ENCODE data around the gene TPCN2. TPM values are rescaled to one million over a fixed set of nuclear protein-coding genes. Genes with fewer than 3 reads are reported as not detected.

Gene TPCN2
- total and polyA plus RNA-seq, 7 experiments from 2014 or later, result 3.3 to 29.4 (median 21.2) TPM

DNA sequence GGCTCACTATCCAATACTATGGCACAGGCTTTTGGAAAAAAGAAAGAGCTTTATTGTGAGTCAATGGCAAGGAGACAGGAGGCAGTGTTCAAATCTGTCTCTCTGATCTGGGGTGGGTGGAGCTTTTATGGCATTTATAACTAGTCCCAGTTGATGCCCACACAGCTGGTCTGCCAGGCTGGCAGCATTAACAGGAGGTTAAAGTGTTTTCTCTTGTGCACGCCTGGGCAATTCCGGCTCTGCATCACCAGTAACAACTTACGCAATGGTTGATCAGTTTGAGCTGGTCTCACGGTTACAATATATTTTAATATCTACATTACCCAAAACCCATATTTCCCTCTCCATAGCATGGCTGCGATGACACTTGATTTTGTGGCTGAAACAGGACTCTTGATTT, 91.9 kb downstream of the TPCN2 start:
- peaks cover 0 to 5% (median 0%) of the 10 kb centered on the region in 3 experiments for H3K9me3 ChIP-seq (ENCODE audit: control insufficient read depth in 2 of 3, low read length in 3 of 3)
- H3K36me3 ChIP-seq (ENCODE audit: control insufficient read depth in 2 of 3, insufficient read depth in 3 of 3, low read length in 3 of 3), result no peaks in the 10 kb centered on the region
- intact Hi-C loops (cut with micrococcal nuclease), result no loop called here
- ATAC-seq, result no peak
- Mint-ChIP-seq H3K4me1 (peaks cover 2 to 13% (median 10%) of the 10 kb centered on the region in 7 donors), H3K27me3 (peaks cover 0 to 8% (median 0%) of the 10 kb centered on the region in 5 donors), H3K27ac (no peak overlapping the region), H3K36me3 (peaks cover 0 to 11% (median 3%) of the 10 kb centered on the region in 5 donors), H3K4me3 (no peak overlapping the region), H3K9me3 (peaks cover 0 to 16% (median 3%) of the 10 kb centered on the region in 11 donors)
- ChIA-PET CTCF (interaction anchor here (0.6 kb wide), 1 partner anchor 13 kb away, joined by 3 read pairs; no protein-coding TSS in a partner anchor), POLR2A (no interaction called here)
- peaks cover 0 to 9% of the 10 kb centered on the region in 2 donors for H3K4me1 ChIP-seq (ENCODE audit: control insufficient read depth in 2 of 2, insufficient read depth in 2 of 2, low read length in 2 of 2)
- no peak overlapping the region for H3K4me3 ChIP-seq (ENCODE audit: low read length)
- no peak overlapping the region for H3K27ac ChIP-seq (ENCODE audit: low read depth, low read length)
- no peaks in the 10 kb centered on the region for H3K27me3 ChIP-seq (ENCODE audit: control insufficient read depth in 2 of 2, insufficient read depth in 2 of 2, low read length in 2 of 2)
- no peak for DNase-seq

DNA sequence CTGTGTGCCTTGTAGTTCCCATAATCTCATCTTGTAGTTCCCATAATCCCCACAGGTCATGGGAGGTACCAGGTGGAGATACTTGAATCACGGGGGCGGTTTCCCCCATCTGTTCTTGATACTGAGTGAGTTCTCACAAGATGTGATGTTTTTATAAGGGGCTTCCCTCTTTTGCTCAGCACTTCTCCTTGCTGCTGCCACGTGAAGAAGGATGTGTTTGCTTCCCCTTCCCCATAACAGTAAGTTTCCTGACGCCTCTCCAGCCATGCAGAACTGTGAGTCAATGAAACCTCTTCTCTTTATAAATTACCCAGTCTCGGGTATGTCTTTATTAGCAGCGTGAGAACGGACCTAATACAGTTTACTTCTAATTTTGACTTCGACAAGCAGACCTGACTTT, 93.0 kb downstream of the TPCN2 start:
- intact Hi-C loops (cut with micrococcal nuclease), result no loop called here
- H3K27ac Mint-ChIP-seq, result no peak overlapping the region
- POLR2A ChIA-PET, result no interaction called here
- Histone ChIP-seq H3K36me3 (ENCODE audit: control insufficient read depth in 2 of 3, insufficient read depth in 3 of 3, low read length in 3 of 3) (no peaks in the 10 kb centered on the region), H3K4me1 (ENCODE audit: control insufficient read depth in 2 of 2, insufficient read depth in 2 of 2, low read length in 2 of 2) (peaks cover 0 to 9% of the 10 kb centered on the region in 2 donors), H3K4me3 (ENCODE audit: low read length) (no peak overlapping the region), H3K9me3 (ENCODE audit: control insufficient read depth in 2 of 3, low read length in 3 of 3) (peaks cover 0 to 16% (median 0%) of the 10 kb centered on the region in 3 experiments), H3K27ac (ENCODE audit: low read depth, low read length) (no peak overlapping the region), H3K27me3 (ENCODE audit: control insufficient read depth in 2 of 2, insufficient read depth in 2 of 2, low read length in 2 of 2) (no peaks in the 10 kb centered on the region)
- peaks cover 0 to 8% (median 0%) of the 10 kb centered on the region in 5 donors for H3K27me3 Mint-ChIP-seq
- H3K4me3 Mint-ChIP-seq, result no peak overlapping the region
- H3K4me1 Mint-ChIP-seq, result peaks cover 0 to 10% (median 6%) of the 10 kb centered on the region in 7 donors
- H3K36me3 Mint-ChIP-seq, result peaks cover 0 to 19% (median 9%) of the 10 kb centered on the region in 5 donors
- CTCF ChIA-PET, result no interaction called here
- ATAC-seq, result peak; percentile 27
- H3K9me3 Mint-ChIP-seq, result peaks cover 5 to 23% (median 14%) of the 10 kb centered on the region in 11 donors
- no peak for DNase-seq

DNA sequence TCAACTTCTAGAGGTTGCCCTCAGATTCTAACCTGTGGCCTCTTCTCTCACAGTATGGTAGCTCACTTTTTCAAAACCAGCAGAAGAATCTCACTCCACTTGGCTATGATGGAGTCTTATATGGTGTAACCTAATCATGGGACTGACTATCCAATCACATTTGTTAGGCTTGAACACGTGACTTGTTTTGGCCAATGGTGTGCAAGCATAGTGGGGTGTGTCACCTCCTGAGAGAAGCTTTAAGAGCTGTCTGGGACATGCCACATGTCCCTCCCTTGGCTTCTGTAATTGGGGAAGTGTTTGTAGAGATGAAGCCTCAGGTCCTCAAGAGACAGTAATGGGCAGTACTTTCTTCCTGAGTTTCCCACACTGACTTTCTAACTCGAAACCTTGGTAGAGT, 94.2 kb downstream of the TPCN2 start:
- H3K27me3 Mint-ChIP-seq, result peaks cover 0 to 8% (median 0%) of the 10 kb centered on the region in 5 donors
- CTCF ChIA-PET, result no interaction called here
- peaks cover 0 to 23% (median 0%) of the 10 kb centered on the region in 3 experiments for H3K9me3 ChIP-seq (ENCODE audit: control insufficient read depth in 2 of 3, low read length in 3 of 3)
- peaks cover 0 to 20% (median 9%) of the 10 kb centered on the region in 5 donors for H3K36me3 Mint-ChIP-seq
- no peaks in the 10 kb centered on the region for H3K36me3 ChIP-seq (ENCODE audit: control insufficient read depth in 2 of 3, insufficient read depth in 3 of 3, low read length in 3 of 3)
- peaks cover 5 to 28% (median 16%) of the 10 kb centered on the region in 11 donors for H3K9me3 Mint-ChIP-seq
- POLR2A ChIA-PET, result no interaction called here
- no peaks in the 10 kb centered on the region for H3K4me1 ChIP-seq (ENCODE audit: control insufficient read depth in 2 of 2, insufficient read depth in 2 of 2, low read length in 2 of 2)
- no peak overlapping the region for H3K27ac ChIP-seq (ENCODE audit: low read depth, low read length)
- no peak overlapping the region for H3K4me3 Mint-ChIP-seq
- no peak overlapping the region for H3K4me3 ChIP-seq (ENCODE audit: low read length)
- intact Hi-C loops (cut with micrococcal nuclease), result no loop called here
- H3K27ac Mint-ChIP-seq, result no peak overlapping the region
- H3K27me3 ChIP-seq (ENCODE audit: control insufficient read depth in 2 of 2, insufficient read depth in 2 of 2, low read length in 2 of 2), result no peaks in the 10 kb centered on the region
- peaks cover 0 to 10% (median 0%) of the 10 kb centered on the region in 7 donors for H3K4me1 Mint-ChIP-seq
- ATAC-seq (no peak), DNase-seq (no peak)

DNA sequence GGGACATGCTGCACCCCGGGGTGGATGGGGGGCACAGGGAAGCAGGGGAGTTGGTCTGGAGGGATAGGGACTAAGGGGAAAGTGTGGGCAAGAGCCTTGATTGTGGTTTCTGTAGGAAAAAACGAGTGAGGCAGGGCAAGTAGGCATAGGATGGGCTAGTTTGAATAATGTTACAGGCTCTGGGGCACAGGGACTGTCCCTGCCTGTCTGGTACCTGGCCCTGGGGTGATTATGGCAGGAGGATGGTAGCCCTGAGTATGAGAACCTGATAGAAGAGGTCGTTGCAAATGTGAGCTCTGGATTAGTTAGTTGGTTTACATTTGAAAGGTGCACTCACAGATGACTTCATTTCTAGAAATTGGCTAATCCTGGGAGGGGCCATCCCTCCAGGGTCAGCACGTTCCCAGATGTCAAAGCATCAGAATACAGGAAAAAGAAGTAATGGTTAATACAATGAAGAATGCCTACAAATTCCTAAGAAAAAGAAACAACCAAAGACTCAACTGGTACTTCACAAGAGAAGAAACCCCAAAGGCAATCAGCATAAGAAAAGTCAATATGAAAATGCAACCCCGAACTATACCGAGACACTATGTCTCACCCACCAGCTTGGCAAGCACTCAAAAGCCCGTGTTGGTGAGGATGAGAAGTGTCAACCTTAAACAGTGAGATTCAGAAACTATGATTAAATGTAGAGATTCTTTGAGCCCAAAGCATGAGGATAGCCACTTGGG, 95.8 kb downstream of the TPCN2 start:
- Mint-ChIP-seq H3K9me3 (peaks cover 5 to 30% (median 18%) of the 10 kb centered on the region in 11 donors), H3K36me3 (peaks cover 0 to 24% (median 9%) of the 10 kb centered on the region in 5 donors), H3K4me1 (peaks cover 0 to 10% (median 0%) of the 10 kb centered on the region in 7 donors), H3K27me3 (peaks cover 0 to 8% (median 0%) of the 10 kb centered on the region in 5 donors), H3K27ac (no peak overlapping the region), H3K4me3 (no peak overlapping the region)
- no peak overlapping the region for H3K4me3 ChIP-seq (ENCODE audit: low read length)
- H3K36me3 ChIP-seq (ENCODE audit: control insufficient read depth in 2 of 3, insufficient read depth in 3 of 3, low read length in 3 of 3), result no peaks in the 10 kb centered on the region
- ATAC-seq (no peak), DNase-seq (no peak)
- peaks cover 0 to 23% (median 0%) of the 10 kb centered on the region in 3 experiments for H3K9me3 ChIP-seq (ENCODE audit: control insufficient read depth in 2 of 3, low read length in 3 of 3)
- intact Hi-C loops (cut with micrococcal nuclease), result no loop called here
- CTCF ChIA-PET, result interaction anchor here (0.5 kb wide), 1 partner anchor 9 kb away, joined by 3 read pairs; no protein-coding TSS in a partner anchor
- no peak overlapping the region for H3K27ac ChIP-seq (ENCODE audit: low read depth, low read length)
- no peaks in the 10 kb centered on the region for H3K27me3 ChIP-seq (ENCODE audit: control insufficient read depth in 2 of 2, insufficient read depth in 2 of 2, low read length in 2 of 2)
- no peaks in the 10 kb centered on the region for H3K4me1 ChIP-seq (ENCODE audit: control insufficient read depth in 2 of 2, insufficient read depth in 2 of 2, low read length in 2 of 2)
- POLR2A ChIA-PET, result no interaction called here

DNA sequence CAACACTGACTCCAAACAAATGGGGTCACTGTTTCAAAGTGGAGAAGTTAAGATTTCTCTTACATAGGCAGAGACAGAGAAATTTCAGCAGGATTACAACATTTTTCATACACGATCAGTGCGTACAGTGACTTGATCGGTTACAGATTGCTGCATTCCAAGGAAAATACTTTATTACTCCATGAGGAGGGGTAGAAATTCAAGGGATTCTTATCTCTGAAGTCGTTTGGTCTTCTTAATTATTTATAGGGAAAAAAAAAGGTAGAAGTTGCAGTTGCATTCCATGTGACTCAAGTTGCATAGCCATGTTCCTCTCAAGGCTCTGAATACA, 96.3 kb downstream of the TPCN2 start:
- intact Hi-C loops (cut with micrococcal nuclease), result no loop called here
- Mint-ChIP-seq H3K27ac (no peak overlapping the region), H3K36me3 (peaks cover 0 to 24% (median 9%) of the 10 kb centered on the region in 5 donors), H3K27me3 (peaks cover 0 to 8% (median 0%) of the 10 kb centered on the region in 5 donors), H3K4me1 (peaks cover 0 to 10% (median 0%) of the 10 kb centered on the region in 7 donors), H3K9me3 (peaks cover 5 to 31% (median 18%) of the 10 kb centered on the region in 11 donors), H3K4me3 (no peak overlapping the region)
- DNase-seq (no peak), ATAC-seq (no peak)
- H3K27ac ChIP-seq (ENCODE audit: low read depth, low read length), result no peak overlapping the region
- no peaks in the 10 kb centered on the region for H3K27me3 ChIP-seq (ENCODE audit: control insufficient read depth in 2 of 2, insufficient read depth in 2 of 2, low read length in 2 of 2)
- no peaks in the 10 kb centered on the region for H3K4me1 ChIP-seq (ENCODE audit: control insufficient read depth in 2 of 2, insufficient read depth in 2 of 2, low read length in 2 of 2)
- H3K9me3 ChIP-seq (ENCODE audit: control insufficient read depth in 2 of 3, low read length in 3 of 3), result peaks cover 0 to 23% (median 0%) of the 10 kb centered on the region in 3 experiments
- CTCF ChIA-PET, result no interaction called here
- H3K36me3 ChIP-seq (ENCODE audit: control insufficient read depth in 2 of 3, insufficient read depth in 3 of 3, low read length in 3 of 3), result no peaks in the 10 kb centered on the region
- H3K4me3 ChIP-seq (ENCODE audit: low read length), result no peak overlapping the region
- POLR2A ChIA-PET, result interaction anchor here (1.0 kb wide), 1 partner anchor 22 kb away, joined by 3 read pairs; no protein-coding TSS in a partner anchor

DNA sequence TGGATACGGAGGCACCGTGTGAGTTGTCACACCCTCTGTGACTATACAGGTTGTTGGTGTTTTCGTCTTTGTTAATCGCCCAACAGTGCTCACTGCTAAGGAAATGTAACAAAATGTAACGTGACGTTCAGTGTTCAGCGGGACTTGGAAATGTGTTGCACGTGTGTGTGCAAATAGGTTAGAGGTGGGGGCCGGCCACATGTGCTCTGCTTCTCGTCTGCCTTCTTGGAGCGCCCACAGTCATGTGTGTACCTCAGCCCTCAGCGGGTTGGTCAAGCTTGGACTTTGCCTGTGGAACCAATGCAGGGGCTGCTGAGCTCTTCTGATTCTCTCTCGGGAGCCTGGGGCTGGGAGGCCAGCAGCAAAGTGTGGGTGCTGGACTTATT, 99.6 kb downstream of the TPCN2 start:
- Mint-ChIP-seq H3K9me3 (peaks cover 5 to 34% (median 18%) of the 10 kb centered on the region in 11 donors), H3K27ac (no peak overlapping the region), H3K27me3 (peaks cover 0 to 7% (median 0%) of the 10 kb centered on the region in 5 donors), H3K36me3 (peaks cover 0 to 24% (median 10%) of the 10 kb centered on the region in 5 donors), H3K4me1 (peaks cover 0 to 4% (median 0%) of the 10 kb centered on the region in 7 donors), H3K4me3 (no peak overlapping the region)
- H3K4me1 ChIP-seq (ENCODE audit: control insufficient read depth in 2 of 2, insufficient read depth in 2 of 2, low read length in 2 of 2), result no peaks in the 10 kb centered on the region
- intact Hi-C loops (cut with micrococcal nuclease), result no loop called here
- H3K4me3 ChIP-seq (ENCODE audit: low read length), result no peak overlapping the region
- ChIA-PET CTCF (no interaction called here), POLR2A (no interaction called here)
- no peak overlapping the region for H3K27ac ChIP-seq (ENCODE audit: low read depth, low read length)
- H3K36me3 ChIP-seq (ENCODE audit: control insufficient read depth in 2 of 3, insufficient read depth in 3 of 3, low read length in 3 of 3), result no peaks in the 10 kb centered on the region
- ATAC-seq (no peak), DNase-seq (no peak)
- H3K27me3 ChIP-seq (ENCODE audit: control insufficient read depth in 2 of 2, insufficient read depth in 2 of 2, low read length in 2 of 2), result no peaks in the 10 kb centered on the region
- peaks cover 0 to 23% (median 0%) of the 10 kb centered on the region in 3 experiments for H3K9me3 ChIP-seq (ENCODE audit: control insufficient read depth in 2 of 3, low read length in 3 of 3)

Measured in naive thymus-derived CD4-positive, alpha-beta T cell (primary cell).